Caco-2 (cell line): ENCODE data around the gene CREBBP. TPM values are rescaled to one million over a fixed set of nuclear protein-coding genes. Genes with fewer than 3 reads are reported as not detected.

ENCODE experiments used
- BruUV-seq: library from RNA; stranded (reverse); fragments of 400-500 nt; replicated peaks from 2 replicates; lab custom pipeline; 2021; lab: Mats Ljungman, UMichigan
- CTCF ChIA-PET: fragments of 300-600 bp; sonication (Branson Sonifier 250); formaldehyde crosslinking; loops from one replicate; lab custom pipeline; 2022; ENCODE audit warnings: antibody characterized with exemption; lab: Charles Lee
- POLR2A ChIA-PET: fragments of 300-600 bp; sonication (Branson Sonifier 250); formaldehyde crosslinking; loops from one replicate; lab custom pipeline; 2022; ENCODE audit warnings: antibody characterized with exemption; lab: Charles Lee
- DNase-seq, 2 experiments: peaks; one replicate each; pipeline versions ENCODE4 v3.0.0 to v3.0.0-alpha.2; 2020 to 2022
- H3K27me3 ChIP-seq: replicated peaks from 2 replicates; pipeline ENCODE4 v1.6.0; 2011; ENCODE audit warnings: low read length; ENCODE audit not compliant: control insufficient read depth, insufficient read depth
- H3K36me3 ChIP-seq: 2 replicates; pipeline ENCODE4 v1.5.1; 2011; ENCODE audit warnings: low read length; ENCODE audit not compliant: control insufficient read depth, insufficient read depth
- H3K4me1 ChIP-seq: fragments of 250-450 bp; sonication (Bioruptor Pico); 2 replicates; pipeline ENCODE4 v1.5.1; 2020; ENCODE audit warnings: mild to moderate bottlenecking
- H3K4me3 ChIP-seq: 2 replicates; pipeline ENCODE4 v1.5.1; 2011; ENCODE audit warnings: low read depth, mild to moderate bottlenecking, control low read depth, low read length
- H3K9me3 ChIP-seq: fragments of 250-450 bp; sonication (Bioruptor Pico); 2 replicates; pipeline ENCODE4 v1.5.1; 2020; ENCODE audit warnings: mild to moderate bottlenecking, moderate library complexity
- H3K27ac Mint-ChIP-seq: one replicate; pipeline ENCODE4 v1.8.0; 2022; ENCODE audit warnings: mixed read lengths; ENCODE audit not compliant: unreplicated experiment
- H3K27me3 Mint-ChIP-seq: one replicate; pipeline ENCODE4 v1.8.0; 2022; ENCODE audit warnings: mixed read lengths; ENCODE audit not compliant: insufficient read depth, unreplicated experiment
- H3K36me3 Mint-ChIP-seq: one replicate; pipeline ENCODE4 v1.8.0; 2022; ENCODE audit warnings: mild to moderate bottlenecking, mixed read lengths; ENCODE audit not compliant: insufficient read depth, unreplicated experiment
- H3K4me1 Mint-ChIP-seq: one replicate; pipeline ENCODE4 v1.8.0; 2022; ENCODE audit warnings: low read depth, mixed read lengths; ENCODE audit not compliant: unreplicated experiment
- H3K4me3 Mint-ChIP-seq: one replicate; pipeline ENCODE4 v1.8.0; 2022; ENCODE audit warnings: mild to moderate bottlenecking, moderate library complexity, mixed read lengths; ENCODE audit not compliant: unreplicated experiment
- H3K9me3 Mint-ChIP-seq: one replicate; pipeline ENCODE4 v1.8.0; 2022; ENCODE audit warnings: mixed read lengths; ENCODE audit not compliant: unreplicated experiment
- CTCF ChIP-seq, 2 experiments: fragments of 200-600 bp in 1 of 2; IDR thresholded peaks; 1 replicate in 1 of 2; 2 replicates in 1 of 2; pipeline versions ENCODE4 v1.5.1 to v1.8.0; 2011 to 2022; ENCODE audit warnings: antibody characterized with exemption in 1 of 2, control low read depth in 1 of 2, inconsistent platforms in 1 of 2, low read depth in 1 of 2, low read length in 1 of 2, mild to moderate bottlenecking in 1 of 2, moderate library complexity in 1 of 2; ENCODE audit not compliant: insufficient read depth in 1 of 2, severe bottlenecking in 1 of 2, unreplicated experiment in 1 of 2
- intact Hi-C: fragments of 100-400 bp; cut with micrococcal nuclease; formaldehyde crosslinking; loops from one replicate; pipeline ENCODE4 v1.10.0; 2022; ENCODE audit not compliant: unreplicated experiment
- total RNA-seq: library from RNA; stranded (reverse); gene quantifications from 2 replicates; pipeline ENCODE4 v1.2.3, GENCODE V29; 2022

CREBBP gene
- total RNA-seq, 1 experiment from 2014 or later: 65.3 TPM

- Mint-ChIP-seq H3K9me3 (no peaks in the 10 kb centered on the region), H3K4me3 (no peak overlapping the region), H3K27ac (no peak overlapping the region), H3K27me3 (no peaks in the 10 kb centered on the region), H3K36me3 (no peaks in the 10 kb centered on the region), H3K4me1 (peaks cover 7% of the 10 kb centered on the region)
- intact Hi-C loops: loop anchor here (10.0 kb wide), 1 partner anchor 178 kb away; no protein-coding TSS in a partner anchor
- Histone ChIP-seq H3K36me3 (no peaks in the 10 kb centered on the region; the same call in 1 of the 2 replicates), H3K27me3 (no peaks in the 10 kb centered on the region), H3K9me3 (no peaks in the 10 kb centered on the region), H3K4me1 (no peaks in the 10 kb centered on the region), H3K4me3 (no peak overlapping the region)
- BruUV-seq: no TSS peak
- POLR2A ChIA-PET: no interaction called here
- CTCF ChIA-PET: no interaction called here
- DNase-seq: no peak
- no peak for TF ChIP-seq CTCF (IDR thresholded peaks at IDR 0.05; ENCODE audit: insufficient read depth in 1 of 2, low read depth in 1 of 2, low read length in 1 of 2, severe bottlenecking in 1 of 2, unreplicated experiment in 1 of 2)
Observed at GRCh38 chr16:3872216-3872895, 8.2 kb downstream of the CREBBP start.

DNA sequence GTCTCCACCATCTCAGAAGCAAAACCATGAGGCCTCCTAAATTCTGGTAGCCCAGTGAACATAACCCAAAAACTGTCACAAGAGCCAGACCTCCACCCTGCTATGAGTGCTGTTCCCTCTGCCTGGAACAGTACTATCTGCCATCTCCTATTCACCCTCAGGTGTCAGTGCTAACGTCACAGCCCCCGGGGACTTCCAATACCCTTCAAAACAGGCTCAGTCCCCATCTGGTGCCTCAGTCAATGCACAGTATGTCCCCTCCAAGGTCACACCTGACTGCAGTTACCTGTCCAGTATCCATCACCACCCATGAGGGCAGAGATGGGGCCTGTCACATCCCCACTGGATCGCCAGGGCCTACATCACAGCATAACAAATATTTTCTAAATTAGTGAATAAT lies 11.5 kb downstream of the CREBBP start:
- Histone ChIP-seq H3K27me3 (no peaks in the 10 kb centered on the region), H3K36me3 (no peaks in the 10 kb centered on the region), H3K4me3 (no peak overlapping the region), H3K9me3 (no peaks in the 10 kb centered on the region), H3K4me1 (no peaks in the 10 kb centered on the region)
- H3K9me3 Mint-ChIP-seq: no peaks in the 10 kb centered on the region
- H3K4me3 Mint-ChIP-seq: no peak overlapping the region
- intact Hi-C loops: no loop called here
- H3K27me3 Mint-ChIP-seq: no peaks in the 10 kb centered on the region
- no peak for TF ChIP-seq CTCF (IDR thresholded peaks at IDR 0.05; ENCODE audit: insufficient read depth in 1 of 2, low read depth in 1 of 2, low read length in 1 of 2, severe bottlenecking in 1 of 2, unreplicated experiment in 1 of 2)
- H3K36me3 Mint-ChIP-seq: no peaks in the 10 kb centered on the region
- BruUV-seq: no TSS peak
- DNase-seq: no peak
- H3K27ac Mint-ChIP-seq: no peak overlapping the region
- H3K4me1 Mint-ChIP-seq: peaks cover 21% of the 10 kb centered on the region
- POLR2A ChIA-PET: no interaction called here
- CTCF ChIA-PET: no interaction called here

GRCh38 chr16:3868556-3868955 lies 12.0 kb downstream of the CREBBP start:
- no peak for DNase-seq
- intact Hi-C loops: no loop called here
- Histone ChIP-seq H3K36me3 (no peaks in the 10 kb centered on the region), H3K4me3 (no peak overlapping the region), H3K9me3 (no peaks in the 10 kb centered on the region), H3K4me1 (no peaks in the 10 kb centered on the region), H3K27me3 (no peaks in the 10 kb centered on the region)
- Mint-ChIP-seq H3K27ac (no peak overlapping the region), H3K4me3 (no peak overlapping the region), H3K4me1 (peaks cover 17% of the 10 kb centered on the region), H3K27me3 (no peaks in the 10 kb centered on the region), H3K9me3 (no peaks in the 10 kb centered on the region), H3K36me3 (no peaks in the 10 kb centered on the region)
- ChIA-PET CTCF (no interaction called here), POLR2A (interaction anchor here (0.5 kb wide), 1 partner anchor 11 kb away, joined by 3 read pairs; no protein-coding TSS in a partner anchor)
- BruUV-seq: no TSS peak
- no peak for TF ChIP-seq CTCF (IDR thresholded peaks at IDR 0.05; ENCODE audit: insufficient read depth in 1 of 2, low read depth in 1 of 2, low read length in 1 of 2, severe bottlenecking in 1 of 2, unreplicated experiment in 1 of 2)
